A673 (cell line): ENCODE measurements around the gene RHOV.

Experiments
- EZH2 ChIP-seq: fragments of 200-600 bp; sonication (generic); IDR thresholded peaks from 2 replicates; pipeline ENCODE4 v1.6.1; 2017; ENCODE audit warnings: borderline replicate concordance, low read depth, mild to moderate bottlenecking, mixed read lengths, antibody characterized with exemption, low read length; ENCODE audit not compliant: poor library complexity, severe bottlenecking
- TF ChIP-seq, protein P1 (sequence below): fragments of 300-800, 200-600 bp; sonication (generic); conservative IDR thresholded peaks from 2 replicates; pipeline ENCODE4 v1.5.1; 2017; ENCODE audit warnings: low read depth, mild to moderate bottlenecking, antibody characterized with exemption, low read length, moderate library complexity, mixed read lengths

DNA sequence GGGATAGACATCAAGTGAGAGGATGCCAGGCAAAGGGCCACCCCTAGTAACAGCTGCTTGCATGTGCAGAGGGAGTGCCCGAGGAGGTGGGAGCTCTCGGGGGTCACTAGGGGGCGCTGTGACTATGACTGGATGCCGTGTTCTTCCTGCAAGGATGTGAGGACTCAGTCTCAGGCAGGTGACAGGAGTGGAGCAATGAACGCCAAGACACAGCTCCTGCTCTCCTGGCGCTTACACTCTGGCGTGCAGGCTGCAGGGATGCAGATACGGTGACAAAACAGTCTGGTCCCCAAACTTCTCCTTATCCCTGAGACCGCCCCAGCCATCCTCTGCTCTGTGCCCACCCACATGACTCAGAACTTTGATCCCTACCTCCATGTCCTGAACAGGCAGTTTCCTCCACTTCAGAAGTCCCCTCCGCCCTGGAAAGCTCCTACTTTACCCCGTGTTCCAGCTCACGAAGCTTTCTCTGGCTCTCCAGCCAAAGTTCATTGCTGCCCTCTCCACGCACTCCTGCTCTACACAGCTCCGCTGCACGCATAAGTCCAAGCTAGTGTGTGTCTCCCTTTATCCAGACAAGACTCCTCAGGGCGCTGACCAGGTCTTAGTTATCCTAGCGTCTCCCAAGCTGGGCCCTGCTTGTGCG lies 14.7 kb downstream of the RHOV start:
- TF ChIP-seq, protein P1, sequence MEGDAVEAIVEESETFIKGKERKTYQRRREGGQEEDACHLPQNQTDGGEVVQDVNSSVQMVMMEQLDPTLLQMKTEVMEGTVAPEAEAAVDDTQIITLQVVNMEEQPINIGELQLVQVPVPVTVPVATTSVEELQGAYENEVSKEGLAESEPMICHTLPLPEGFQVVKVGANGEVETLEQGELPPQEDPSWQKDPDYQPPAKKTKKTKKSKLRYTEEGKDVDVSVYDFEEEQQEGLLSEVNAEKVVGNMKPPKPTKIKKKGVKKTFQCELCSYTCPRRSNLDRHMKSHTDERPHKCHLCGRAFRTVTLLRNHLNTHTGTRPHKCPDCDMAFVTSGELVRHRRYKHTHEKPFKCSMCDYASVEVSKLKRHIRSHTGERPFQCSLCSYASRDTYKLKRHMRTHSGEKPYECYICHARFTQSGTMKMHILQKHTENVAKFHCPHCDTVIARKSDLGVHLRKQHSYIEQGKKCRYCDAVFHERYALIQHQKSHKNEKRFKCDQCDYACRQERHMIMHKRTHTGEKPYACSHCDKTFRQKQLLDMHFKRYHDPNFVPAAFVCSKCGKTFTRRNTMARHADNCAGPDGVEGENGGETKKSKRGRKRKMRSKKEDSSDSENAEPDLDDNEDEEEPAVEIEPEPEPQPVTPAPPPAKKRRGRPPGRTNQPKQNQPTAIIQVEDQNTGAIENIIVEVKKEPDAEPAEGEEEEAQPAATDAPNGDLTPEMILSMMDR: peak; percentile 96
- TF ChIP-seq EZH2: no peak
